ENCODE measurements around the gene NFE2L1. TPM values are rescaled to one million over a fixed set of nuclear protein-coding genes. Genes with fewer than 3 reads are reported as not detected.

Gene NFE2L1
- total RNA-seq, 1 experiment from 2014 or later, result 161 TPM

DNA sequence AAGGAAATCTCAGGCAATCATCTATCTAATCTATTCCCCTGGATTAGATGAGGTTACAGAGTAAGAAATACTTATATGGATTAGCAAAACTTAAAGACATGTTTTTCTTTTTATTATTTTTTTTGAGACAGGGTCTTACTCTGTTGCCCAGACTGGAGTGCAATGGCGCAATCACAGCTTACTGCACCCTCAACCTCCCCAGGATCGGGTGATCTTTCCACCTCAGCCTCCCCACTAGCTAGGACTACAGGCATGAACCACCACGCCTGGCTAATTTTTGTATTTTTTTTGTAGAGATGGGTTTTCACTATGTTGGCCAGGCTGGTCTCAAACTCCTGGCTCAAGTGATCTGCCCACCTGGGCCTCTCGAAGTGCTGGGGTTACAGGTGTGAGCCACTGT is 3.3 kb upstream of the NFE2L1 start:
- no peak overlapping the region for H3K14ac ChIP-seq (ENCODE audit: insufficient read depth, low read length)
- peak overlapping the region in 1 of 2 experiments; percentile 26; a peak in 1 of 5 replicates for H3K4me3 Mint-ChIP-seq

More for the DNA sequence above, 3.3 kb upstream of the NFE2L1 start:
- Histone ChIP-seq H2BK20ac (ENCODE audit: low read depth, low read length, poor library complexity, severe bottlenecking) (no peak overlapping the region), H3K79me2 (ENCODE audit: insufficient read depth, low read length) (peaks cover 6% of the 10 kb centered on the region; the same call in 1 of the 2 replicates), H2BK120ac (ENCODE audit: low read depth, low read length, poor library complexity, severe bottlenecking) (no peak overlapping the region), H3K4me2 (ENCODE audit: insufficient read depth, insufficient read length, low read length) (no peak overlapping the region), H3K4me1 (ENCODE audit: insufficient read depth, low read length) (no peaks in the 10 kb centered on the region), H4K91ac (ENCODE audit: insufficient read length, low read depth, low read length) (no peak overlapping the region), H2BK5ac (ENCODE audit: insufficient read length, low read length) (no peak overlapping the region), H2AFZ (ENCODE audit: low read length) (no peak overlapping the region), H3K4ac (ENCODE audit: low read depth, low read length) (no peak overlapping the region), H3K23ac (ENCODE audit: insufficient read length, low read depth, low read length) (no peak overlapping the region), H3K79me1 (ENCODE audit: insufficient read depth, low read depth, low read length, poor library complexity, severe bottlenecking) (no peaks in the 10 kb centered on the region), H4K8ac (replicated peaks; ENCODE audit: insufficient read length, low read depth, low read length) (no peak overlapping the region), H3K23me2 (ENCODE audit: insufficient read length, low read depth, low read length, poor library complexity, severe bottlenecking) (peaks cover 11% of the 10 kb centered on the region), H3K9ac (ENCODE audit: extremely low read depth, insufficient read length, low read length) (no peak overlapping the region), H4K20me1 (ENCODE audit: control insufficient read depth, insufficient read depth, insufficient read length) (no peaks in the 10 kb centered on the region), H2AK5ac (ENCODE audit: insufficient read length, low read length) (no peak overlapping the region), H2BK12ac (ENCODE audit: insufficient read length, low read depth, low read length) (no peak overlapping the region), H3K18ac (ENCODE audit: insufficient read length, low read depth, low read length) (no peak overlapping the region), H3K56ac (ENCODE audit: insufficient read length, low read depth, low read length) (no peak overlapping the region), H3T11ph (ENCODE audit: low read length) (no peak overlapping the region), H3K9me3 (ENCODE audit: control insufficient read depth, low read depth, low read length) (no peaks in the 10 kb centered on the region), H3K27me3 (ENCODE audit: insufficient read depth, low read length) (no peaks in the 10 kb centered on the region), H4K5ac (ENCODE audit: insufficient read length, low read depth, low read length) (no peak overlapping the region), H2BK15ac (ENCODE audit: low read depth, low read length) (no peak overlapping the region), H3K27ac (ENCODE audit: insufficient read length, low read depth, low read length) (no peak overlapping the region)
- Mint-ChIP-seq H3K27ac (no peak overlapping the region; a peak in 1 of 7 replicates), H3K4me1 (peaks cover 22 to 30% of the 10 kb centered on the region in 2 experiments), H3K36me3 (ENCODE audit: insufficient read depth in 1 of 3, low read depth in 3 of 3) (peaks cover 0 to 2% (median 0%) of the 10 kb centered on the region in 3 experiments; a peak in 4 of 7 replicates), H3K9me3 (no peaks in the 10 kb centered on the region; a peak in 1 of 5 replicates), H3K27me3 (ENCODE audit: low read depth) (peaks cover 3% of the 10 kb centered on the region)
- WGBS (ENCODE audit: extremely low coverage, insufficient read length, low lambda C conversion rate), result no CpG with 5 or more reads among the region's 4 CpGs
- DNase-seq, result no peak
- TF ChIP-seq CTCF (conservative IDR thresholded peaks at IDR 0.05), result no peak

Measured in H9 (cell line).